Measurements from ENCODE around the gene KCTD15. TPM values are rescaled to one million over a fixed set of nuclear protein-coding genes. Genes with fewer than 3 reads are reported as not detected.

The KCTD15 gene
- total and polyA plus RNA-seq, 7 donors = 2.1 to 9.1 (median 5.7) TPM

DNA sequence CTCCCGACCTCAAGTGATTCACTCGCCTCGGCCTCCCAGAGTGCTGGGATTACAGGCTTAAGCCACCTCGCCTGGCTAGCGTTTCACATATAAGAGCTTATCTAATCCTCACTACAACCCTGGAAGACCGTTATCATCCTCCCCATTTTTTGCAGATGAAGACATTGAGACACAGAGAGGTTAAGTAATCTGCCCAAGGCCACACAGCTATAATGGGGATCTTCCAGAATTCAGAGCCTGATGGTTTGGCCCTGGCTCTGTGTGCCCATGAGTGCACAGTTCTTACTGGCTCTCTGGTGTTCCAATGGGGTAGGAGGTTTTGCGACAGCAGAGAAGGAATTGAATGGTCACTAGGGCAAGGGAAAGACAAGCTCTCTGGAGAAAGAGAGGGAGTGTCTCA, 16.8 kb upstream of the KCTD15 start:
- Histone ChIP-seq H3K36me3 (ENCODE audit: insufficient read depth in 1 of 2, low read depth in 1 of 2) (no peaks in the 10 kb centered on the region), H3K27me3 (ENCODE audit: insufficient read depth in 3 of 3, low read length in 2 of 3) (peaks cover 0 to 43% (median 6%) of the 10 kb centered on the region in 3 donors), H3K27ac (no peak overlapping the region), H3K9me3 (no peaks in the 10 kb centered on the region), H3K4me1 (no peaks in the 10 kb centered on the region), H3K4me3 (no peak overlapping the region)
- intact Hi-C loops (cut with DNase I) = loop anchor here (2.0 to 10.0 kb wide), 9 partner anchors 219 to 945 kb away; partner anchors contain the start of gene PEPD (in 1 of the 2)
- DNase-seq (no peak), ATAC-seq (no peak)
- TF ChIP-seq, protein P1, sequence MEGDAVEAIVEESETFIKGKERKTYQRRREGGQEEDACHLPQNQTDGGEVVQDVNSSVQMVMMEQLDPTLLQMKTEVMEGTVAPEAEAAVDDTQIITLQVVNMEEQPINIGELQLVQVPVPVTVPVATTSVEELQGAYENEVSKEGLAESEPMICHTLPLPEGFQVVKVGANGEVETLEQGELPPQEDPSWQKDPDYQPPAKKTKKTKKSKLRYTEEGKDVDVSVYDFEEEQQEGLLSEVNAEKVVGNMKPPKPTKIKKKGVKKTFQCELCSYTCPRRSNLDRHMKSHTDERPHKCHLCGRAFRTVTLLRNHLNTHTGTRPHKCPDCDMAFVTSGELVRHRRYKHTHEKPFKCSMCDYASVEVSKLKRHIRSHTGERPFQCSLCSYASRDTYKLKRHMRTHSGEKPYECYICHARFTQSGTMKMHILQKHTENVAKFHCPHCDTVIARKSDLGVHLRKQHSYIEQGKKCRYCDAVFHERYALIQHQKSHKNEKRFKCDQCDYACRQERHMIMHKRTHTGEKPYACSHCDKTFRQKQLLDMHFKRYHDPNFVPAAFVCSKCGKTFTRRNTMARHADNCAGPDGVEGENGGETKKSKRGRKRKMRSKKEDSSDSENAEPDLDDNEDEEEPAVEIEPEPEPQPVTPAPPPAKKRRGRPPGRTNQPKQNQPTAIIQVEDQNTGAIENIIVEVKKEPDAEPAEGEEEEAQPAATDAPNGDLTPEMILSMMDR (IDR thresholded peaks at IDR 0.05) = no peak
- WGBS, 3 donors = 62 to 72% (median 64%) methylated on average over 7 of the region's 7 CpGs

GRCh38 chr19:33780251-33780650, 16.4 kb upstream of the KCTD15 start:
- peaks cover 0 to 46% (median 9%) of the 10 kb centered on the region in 3 donors for H3K27me3 ChIP-seq (ENCODE audit: insufficient read depth in 3 of 3, low read length in 2 of 3)
- intact Hi-C loops (cut with DNase I) = loop anchor here in 1 of 2 donors (10.0 kb wide), 1 partner anchor 365 kb away; no protein-coding TSS in a partner anchor
- H3K4me1 ChIP-seq = no peaks in the 10 kb centered on the region
- no peak for DNase-seq
- no peak for ATAC-seq
- H3K9me3 ChIP-seq = no peaks in the 10 kb centered on the region
- H3K4me3 ChIP-seq = no peak overlapping the region
- 57 to 62% (median 57%) methylated on average over 6 of the region's 6 CpGs for WGBS, 3 donors
- TF ChIP-seq, protein P1 (IDR thresholded peaks at IDR 0.05) = no peak
- no peaks in the 10 kb centered on the region for H3K36me3 ChIP-seq (ENCODE audit: insufficient read depth in 1 of 2, low read depth in 1 of 2)
- H3K27ac ChIP-seq = no peak overlapping the region

- intact Hi-C loops (cut with DNase I) = loop anchor here in 1 of 2 donors (10.0 kb wide), 1 partner anchor 364 kb away; no protein-coding TSS in a partner anchor
- Histone ChIP-seq H3K4me1 (no peaks in the 10 kb centered on the region), H3K27ac (no peak overlapping the region), H3K36me3 (ENCODE audit: insufficient read depth in 1 of 2, low read depth in 1 of 2) (no peaks in the 10 kb centered on the region), H3K4me3 (no peak overlapping the region), H3K27me3 (ENCODE audit: insufficient read depth in 3 of 3, low read length in 2 of 3) (peaks cover 0 to 46% (median 9%) of the 10 kb centered on the region in 3 donors), H3K9me3 (no peaks in the 10 kb centered on the region)
- no peak for ATAC-seq
- no peak for DNase-seq
- 12 to 16% (median 12%) methylated on average over 12 of the region's 12 CpGs for WGBS, 3 donors
- TF ChIP-seq, protein P1 (IDR thresholded peaks at IDR 0.05) = no peak
Observed at GRCh38 chr19:33780746-33781145, 15.9 kb upstream of the KCTD15 start.

- intact Hi-C loops (cut with DNase I) = loop anchor here in 1 of 2 donors (10.0 kb wide), 1 partner anchor 363 kb away; no protein-coding TSS in a partner anchor
- WGBS, 3 donors = 56 to 62% (median 61%) methylated on average over 15 of the region's 15 CpGs
- no peak overlapping the region for H3K4me3 ChIP-seq
- H3K36me3 ChIP-seq (ENCODE audit: insufficient read depth in 1 of 2, low read depth in 1 of 2) = no peaks in the 10 kb centered on the region
- H3K9me3 ChIP-seq = no peaks in the 10 kb centered on the region
- DNase-seq (no peak), ATAC-seq (no peak)
- no peak overlapping the region for H3K27ac ChIP-seq
- H3K4me1 ChIP-seq = no peaks in the 10 kb centered on the region
- peaks cover 0 to 48% (median 9%) of the 10 kb centered on the region in 3 donors for H3K27me3 ChIP-seq (ENCODE audit: insufficient read depth in 3 of 3, low read length in 2 of 3)
- TF ChIP-seq, protein P1 (IDR thresholded peaks at IDR 0.05) = no peak
Observed at GRCh38 chr19:33781415-33781935, 15.2 kb upstream of the KCTD15 start.
